PC-9 (cell line): Measurements from ENCODE around the gene RHCE.
"Not testable (repeated sequence)": the region's sequence is repeated elsewhere in the genome, so short reads cannot be mapped to it uniquely, and the experiment has no call there.

Experiments
- EZH2 ChIP-seq: fragments of 200-600 bp; sonication (generic); IDR thresholded peaks from 2 replicates; pipeline ENCODE4 v1.8.0; 2017; ENCODE audit warnings: antibody characterized with exemption, low read depth
- TF ChIP-seq, protein P1 (sequence below): fragments of 200-600 bp; sonication (generic); conservative IDR thresholded peaks from 2 replicates; pipeline ENCODE4 v1.6.1; 2017; ENCODE audit warnings: mixed run types, antibody characterized with exemption, mild to moderate bottlenecking, moderate library complexity

- TF ChIP-seq, protein P1, sequence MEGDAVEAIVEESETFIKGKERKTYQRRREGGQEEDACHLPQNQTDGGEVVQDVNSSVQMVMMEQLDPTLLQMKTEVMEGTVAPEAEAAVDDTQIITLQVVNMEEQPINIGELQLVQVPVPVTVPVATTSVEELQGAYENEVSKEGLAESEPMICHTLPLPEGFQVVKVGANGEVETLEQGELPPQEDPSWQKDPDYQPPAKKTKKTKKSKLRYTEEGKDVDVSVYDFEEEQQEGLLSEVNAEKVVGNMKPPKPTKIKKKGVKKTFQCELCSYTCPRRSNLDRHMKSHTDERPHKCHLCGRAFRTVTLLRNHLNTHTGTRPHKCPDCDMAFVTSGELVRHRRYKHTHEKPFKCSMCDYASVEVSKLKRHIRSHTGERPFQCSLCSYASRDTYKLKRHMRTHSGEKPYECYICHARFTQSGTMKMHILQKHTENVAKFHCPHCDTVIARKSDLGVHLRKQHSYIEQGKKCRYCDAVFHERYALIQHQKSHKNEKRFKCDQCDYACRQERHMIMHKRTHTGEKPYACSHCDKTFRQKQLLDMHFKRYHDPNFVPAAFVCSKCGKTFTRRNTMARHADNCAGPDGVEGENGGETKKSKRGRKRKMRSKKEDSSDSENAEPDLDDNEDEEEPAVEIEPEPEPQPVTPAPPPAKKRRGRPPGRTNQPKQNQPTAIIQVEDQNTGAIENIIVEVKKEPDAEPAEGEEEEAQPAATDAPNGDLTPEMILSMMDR: not testable (repeated sequence)
- TF ChIP-seq EZH2: not testable (repeated sequence)
Measured at GRCh38 chr1:25444604-25445003, 24.0 kb upstream of the RHCE start.
